CD4-positive, alpha-beta T cell treated with Interferon alpha-2 for 1 hour (primary cell): ENCODE measurements around the gene ISY1.
"Not testable (repeated sequence)": the region's sequence is repeated elsewhere in the genome, so short reads cannot be mapped to it uniquely, and the experiment has no call there.

Experiments
- DNase-seq, 2 donors: peaks; one replicate each; pipeline ENCODE4 v3.0.0-alpha.2; 2020 to 2022

ISY1 gene

GRCh38 chr3:129160891-129161859 is at the start of gene ISY1:
ISY1 (minus strand) TSS chr3:129161063; CDS start chr3:129160975, 88 bp downstream.
- peak; percentile 91 to 92 for DNase-seq

DNA sequence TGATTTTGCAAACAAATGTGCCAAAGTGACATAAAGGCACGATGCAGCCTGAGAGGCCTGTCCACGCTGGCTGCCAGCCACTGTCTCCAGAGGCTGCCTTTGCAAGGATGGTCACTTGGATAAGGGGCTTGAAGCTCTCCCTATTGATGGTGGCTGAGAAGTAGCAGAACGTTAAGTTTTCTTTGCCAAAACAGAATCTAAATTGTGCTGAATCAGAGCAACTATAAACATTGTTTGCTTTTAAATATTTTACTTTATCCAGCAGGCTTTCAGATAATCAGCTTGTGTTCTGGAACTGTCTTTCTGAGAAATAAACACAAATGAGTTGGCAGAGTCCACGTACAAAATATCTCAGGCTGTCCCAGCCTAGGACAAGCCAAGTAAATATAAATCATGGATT is 46.6 kb upstream of the ISY1 start:
- DNase-seq = no peak

- no peak for DNase-seq
Measured at GRCh38 chr3:129205109-129205832, 44.4 kb upstream of the ISY1 start.

DNA sequence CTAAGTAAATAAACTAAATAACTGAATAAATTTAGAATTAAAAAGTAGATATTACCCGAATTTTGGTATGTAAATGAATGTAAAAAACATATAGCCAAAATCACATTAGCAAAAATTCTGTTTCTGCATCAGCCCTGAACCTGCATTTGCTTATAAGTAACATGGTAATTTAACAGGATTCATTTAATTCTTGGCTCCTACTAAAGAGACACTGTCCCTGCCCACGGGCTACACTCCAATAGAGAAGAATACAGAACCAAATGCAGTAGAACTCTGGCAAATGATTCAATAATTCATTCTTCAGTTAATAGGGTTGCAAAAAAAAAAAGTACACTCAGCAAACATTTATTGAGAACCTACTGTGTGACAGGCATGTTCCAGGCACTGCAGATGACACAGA is 43.6 kb upstream of the ISY1 start:
- no peak for DNase-seq

DNA sequence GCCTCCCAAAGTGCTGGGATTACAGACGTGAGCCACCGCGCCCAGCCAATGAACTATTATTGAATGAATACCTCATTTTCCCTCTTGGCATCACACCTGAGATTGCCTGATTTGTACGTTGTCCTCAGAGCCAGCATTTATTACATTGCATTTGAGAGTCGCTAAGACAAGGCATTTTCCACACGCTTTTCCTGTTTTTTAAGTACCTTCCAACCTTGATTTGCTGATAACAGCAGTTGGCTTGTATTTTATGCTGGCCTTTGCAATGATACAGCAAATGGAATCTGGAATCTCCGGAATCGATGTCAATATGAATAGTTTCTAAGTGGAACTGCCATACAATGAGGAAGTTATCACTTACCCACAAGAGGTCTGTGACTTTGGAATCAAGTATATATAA is 38.5 kb upstream of the ISY1 start:
- DNase-seq = no peak

DNA sequence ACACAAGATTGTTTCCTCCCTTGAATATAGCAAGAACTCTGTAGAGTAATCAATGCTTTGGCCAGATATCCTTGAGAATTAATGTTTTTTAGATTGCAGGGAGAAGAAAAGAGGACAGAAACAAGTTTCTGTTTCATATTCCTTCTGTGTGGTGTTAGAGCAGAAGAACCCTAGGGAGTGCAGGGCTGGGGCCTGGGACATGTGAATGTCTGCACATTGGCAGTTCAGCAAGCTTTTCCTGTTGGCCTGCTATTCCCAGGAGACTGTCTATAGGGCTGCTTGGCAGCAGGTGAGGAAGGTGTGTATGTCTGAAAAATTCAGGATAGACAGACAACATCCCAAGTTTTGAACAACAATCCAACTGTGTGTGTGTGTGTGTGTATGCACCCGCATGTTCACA is 36.5 kb upstream of the ISY1 start:
- DNase-seq = no peak

DNA sequence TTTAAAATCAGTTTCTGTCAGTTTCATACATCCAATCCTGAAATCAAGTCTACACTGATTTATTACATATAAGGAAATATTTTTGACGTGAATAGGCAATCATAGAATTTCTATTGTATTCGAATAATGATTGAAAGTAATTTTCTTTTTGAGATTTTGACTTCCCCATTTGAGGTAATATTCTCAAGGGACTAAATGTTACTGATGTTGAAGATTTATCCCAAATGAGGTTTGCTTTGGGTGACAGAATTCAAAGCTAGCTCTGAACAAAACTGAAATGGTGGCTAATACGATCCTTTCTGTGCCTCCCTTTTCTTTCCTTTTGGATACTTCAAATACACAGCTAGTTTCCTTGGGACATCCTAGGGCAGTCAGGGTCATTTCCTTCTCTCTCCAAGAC is 35.7 kb upstream of the ISY1 start:
- no peak for DNase-seq

DNA sequence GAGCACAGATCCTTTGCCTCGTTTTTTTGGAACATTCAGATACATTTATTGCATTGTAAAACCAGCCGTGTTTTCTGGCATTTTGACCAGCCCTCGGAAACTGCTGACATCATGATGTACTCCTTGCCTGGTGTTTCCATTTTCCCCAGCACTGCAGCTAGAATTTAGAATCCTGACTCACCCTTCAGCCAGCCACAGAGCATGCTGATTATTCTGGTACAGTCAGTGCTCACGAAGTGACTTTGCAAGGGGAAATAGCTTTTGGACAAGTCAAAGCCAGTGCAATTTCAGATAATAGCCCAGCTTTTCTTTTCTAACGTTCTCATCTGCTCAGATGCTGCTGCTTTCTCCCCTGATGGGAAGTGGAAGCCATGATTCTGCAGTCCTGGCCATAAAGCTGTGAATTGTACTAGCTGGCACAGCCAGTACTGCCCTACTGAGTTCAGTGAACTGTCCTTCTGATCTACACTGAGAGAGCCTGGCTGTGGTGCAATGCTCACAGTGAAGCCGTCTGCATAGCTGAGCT is 34.9 kb upstream of the ISY1 start:
- DNase-seq = peak in 1 of 2 donors; percentile 12

- DNase-seq = not testable (repeated sequence)
Measured at GRCh38 chr3:129189793-129190192, 28.9 kb upstream of the ISY1 start.

- DNase-seq = no peak
Measured at GRCh38 chr3:129187857-129188256, 27.0 kb upstream of the ISY1 start.

GRCh38 chr3:129185783-129186182 is 24.9 kb upstream of the ISY1 start:
- DNase-seq = no peak

DNA sequence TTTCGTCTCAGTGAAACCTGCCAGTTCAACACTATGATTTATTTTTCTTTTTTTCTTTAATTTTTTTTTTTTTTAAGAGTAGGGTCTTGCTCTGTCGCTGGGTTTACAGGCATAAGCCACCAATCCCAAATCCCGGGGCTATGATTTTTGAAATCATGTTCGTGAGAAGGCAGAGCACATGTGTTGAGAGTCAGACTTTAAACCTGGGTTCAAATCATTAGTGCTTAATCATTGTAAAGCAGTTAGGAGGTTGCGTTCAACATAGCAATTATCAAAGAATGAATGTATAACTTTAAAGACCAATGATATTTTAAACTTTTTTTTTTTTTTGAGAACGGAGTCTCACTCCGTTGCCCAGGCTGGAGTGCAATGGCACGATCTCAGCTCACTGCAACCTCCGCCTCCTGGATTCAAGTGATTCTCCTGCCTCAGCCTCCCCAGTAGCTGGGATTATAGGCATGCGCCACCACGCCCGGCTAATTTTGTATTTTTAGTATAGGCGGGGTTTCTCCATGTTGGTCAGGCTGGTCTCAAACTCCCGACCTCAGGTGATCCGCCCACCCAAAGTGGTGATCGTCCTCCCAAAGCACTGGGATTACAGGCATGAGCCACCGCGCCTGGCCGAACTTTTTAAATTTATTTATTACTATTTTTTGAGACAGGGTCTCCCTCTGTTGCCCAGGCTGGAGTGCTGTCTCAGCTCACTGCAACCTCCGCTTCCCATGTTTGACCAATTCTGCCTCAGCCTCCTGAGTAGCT is 24.1 kb upstream of the ISY1 start:
- DNase-seq = not testable (repeated sequence)

- peak in 1 of 2 donors; percentile 27 for DNase-seq
Measured at GRCh38 chr3:129184396-129184657, 23.5 kb upstream of the ISY1 start.

GRCh38 chr3:129183569-129184395 is 22.9 kb upstream of the ISY1 start, which contains the start of gene CNBP:
CNBP (minus strand) TSS chr3:129183896; CDS start chr3:129171757, 12,139 bp downstream.
- DNase-seq = peak; percentile 92 to 93

DNA sequence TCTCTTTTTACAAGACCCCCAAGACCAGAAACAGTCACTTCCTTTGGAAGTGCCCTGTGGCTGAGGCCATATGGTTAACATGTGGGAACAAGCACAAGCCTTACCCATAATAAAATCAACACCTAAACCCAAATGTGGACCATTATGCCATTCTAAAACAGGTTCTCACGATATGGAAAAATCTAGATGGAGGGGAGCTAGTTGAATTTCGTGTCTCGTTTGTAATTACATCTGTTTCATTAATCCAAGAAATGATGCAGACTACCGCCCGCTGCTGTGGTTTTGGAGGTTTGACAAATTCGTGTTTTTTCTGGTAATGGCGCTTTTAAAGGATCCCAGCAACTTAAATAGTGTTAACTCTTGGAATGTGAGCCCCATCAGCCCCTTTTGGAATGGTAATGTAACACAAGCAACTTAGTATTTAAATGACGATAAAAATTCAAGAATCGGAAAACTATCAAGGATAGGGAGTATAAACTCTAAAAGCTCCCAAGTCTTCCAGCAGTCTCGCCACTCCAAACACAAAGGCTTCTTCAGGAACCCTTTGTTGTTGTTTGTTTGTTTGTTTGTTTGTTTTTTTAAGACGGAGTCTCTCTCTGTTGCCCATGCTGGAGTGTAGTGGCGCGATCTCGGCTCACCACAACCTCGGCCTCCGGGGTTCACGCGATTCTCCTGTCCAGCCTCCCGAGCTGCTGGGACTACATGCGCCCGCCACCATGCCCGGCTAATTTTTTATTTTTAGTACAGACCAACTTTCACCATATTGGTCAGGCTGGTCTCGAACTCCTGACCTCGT is 21.7 kb upstream of the ISY1 start:
- DNase-seq = peak; percentile 10 to 50

DNA sequence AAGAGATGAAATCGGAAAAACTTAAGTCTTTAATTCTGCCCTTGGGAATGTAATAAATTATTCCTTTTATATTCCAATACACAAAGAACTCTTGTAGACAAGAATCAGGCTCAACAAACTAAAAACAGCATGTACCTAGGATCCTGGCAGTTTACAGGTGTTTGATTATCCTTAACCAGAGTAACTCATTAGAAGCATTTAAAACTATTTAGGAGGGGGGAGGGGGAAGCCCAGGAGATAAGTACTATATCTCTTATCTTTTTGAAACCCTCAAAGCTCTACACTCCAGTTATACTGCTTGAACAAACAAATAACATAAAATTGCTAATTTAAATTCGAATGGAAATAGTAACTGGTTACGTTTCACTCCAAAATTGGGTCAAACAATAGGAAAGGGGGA is 21.0 kb upstream of the ISY1 start:
- no peak for DNase-seq

GRCh38 chr3:129180461-129180860 is 19.6 kb upstream of the ISY1 start:
- DNase-seq = no peak

GRCh38 chr3:129176051-129176450 is 15.2 kb upstream of the ISY1 start:
- no peak for DNase-seq

DNA sequence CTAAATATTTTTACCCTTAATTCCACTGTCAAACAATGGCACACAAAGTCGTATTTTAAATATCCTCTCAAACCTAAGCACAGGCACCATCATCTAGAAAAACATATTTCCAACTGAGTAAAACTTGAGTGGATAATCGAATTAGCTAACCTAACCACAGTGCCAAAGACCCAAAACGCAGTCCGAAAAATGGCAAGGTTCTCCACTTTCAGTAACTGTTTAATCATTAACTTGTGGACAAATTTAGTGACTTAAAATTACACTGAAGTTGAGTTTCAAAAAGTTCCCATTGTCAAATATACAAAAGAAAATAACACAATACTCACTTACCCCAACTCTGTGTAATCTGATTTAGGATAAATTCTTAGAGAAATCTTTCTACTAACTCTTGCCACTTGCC is 12.9 kb upstream of the ISY1 start:
- no peak for DNase-seq

DNA sequence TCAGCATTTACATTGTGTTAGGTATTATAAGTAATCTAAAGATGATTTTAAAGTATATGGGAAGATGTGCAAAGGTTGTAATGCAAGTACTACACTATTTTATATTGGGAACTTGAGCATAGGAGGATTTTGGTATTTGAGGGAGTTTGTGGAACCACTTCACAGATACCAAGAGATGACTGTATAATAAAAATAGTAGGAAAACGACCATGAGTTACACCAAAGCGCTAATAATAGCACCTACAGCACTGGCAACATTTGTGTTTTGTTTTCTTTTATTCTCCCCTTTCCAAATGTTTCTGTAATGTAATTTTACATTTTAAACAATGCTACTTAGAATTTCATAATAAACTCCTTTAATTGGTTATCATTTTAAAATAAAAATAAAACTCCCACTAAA is 12.3 kb upstream of the ISY1 start:
- no peak for DNase-seq
